Transverse colon (tissue), 4 donors: Measurements from ENCODE around the gene FAXDC2.

ENCODE experiments used
- POLR2AphosphoS5 ChIP-seq, 3 donors: sonication (generic); formaldehyde crosslinking; IDR thresholded peaks; one replicate each; pipeline ENCODE4 v1.6.1; 2016; ENCODE audit warnings: antibody characterized with exemption in 3 of 3
- TF ChIP-seq, protein P1 (sequence below), 5 experiments: fragments of 200-600 bp in 3 of 5; fragments of 450-650 bp in 2 of 5; sonication (generic) in 3 of 5; IDR thresholded peaks; 1 replicate in 2 of 5; 2 replicates in 3 of 5; pipeline ENCODE4 v1.5.1; 2016 to 2017; ENCODE audit warnings: antibody characterized with exemption in 5 of 5, inconsistent platforms in 3 of 5, mild to moderate bottlenecking in 2 of 5, moderate library complexity in 1 of 5

- TF ChIP-seq, protein P1, sequence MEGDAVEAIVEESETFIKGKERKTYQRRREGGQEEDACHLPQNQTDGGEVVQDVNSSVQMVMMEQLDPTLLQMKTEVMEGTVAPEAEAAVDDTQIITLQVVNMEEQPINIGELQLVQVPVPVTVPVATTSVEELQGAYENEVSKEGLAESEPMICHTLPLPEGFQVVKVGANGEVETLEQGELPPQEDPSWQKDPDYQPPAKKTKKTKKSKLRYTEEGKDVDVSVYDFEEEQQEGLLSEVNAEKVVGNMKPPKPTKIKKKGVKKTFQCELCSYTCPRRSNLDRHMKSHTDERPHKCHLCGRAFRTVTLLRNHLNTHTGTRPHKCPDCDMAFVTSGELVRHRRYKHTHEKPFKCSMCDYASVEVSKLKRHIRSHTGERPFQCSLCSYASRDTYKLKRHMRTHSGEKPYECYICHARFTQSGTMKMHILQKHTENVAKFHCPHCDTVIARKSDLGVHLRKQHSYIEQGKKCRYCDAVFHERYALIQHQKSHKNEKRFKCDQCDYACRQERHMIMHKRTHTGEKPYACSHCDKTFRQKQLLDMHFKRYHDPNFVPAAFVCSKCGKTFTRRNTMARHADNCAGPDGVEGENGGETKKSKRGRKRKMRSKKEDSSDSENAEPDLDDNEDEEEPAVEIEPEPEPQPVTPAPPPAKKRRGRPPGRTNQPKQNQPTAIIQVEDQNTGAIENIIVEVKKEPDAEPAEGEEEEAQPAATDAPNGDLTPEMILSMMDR (IDR thresholded peaks at IDR 0.05) = no peak
- peak; percentile 52 to 73 (median 69) for TF ChIP-seq POLR2AphosphoS5 (IDR thresholded peaks at IDR 0.05)
Observed at GRCh38 chr5:154850255-154851062, at the start of gene FAXDC2.
